NCI-H1092 treated with DMSO at 0.1 percent for 48 hours (cell line): ENCODE results near the gene ITCH.
"Not testable (repeated sequence)": the region's sequence is repeated elsewhere in the genome, so short reads cannot be mapped to it uniquely, and the experiment has no call there.

Source experiments
- DNase-seq: peaks from one replicate; lab custom pipeline; 2025; lab: John Stamatoyannopoulos, UW

Gene ITCH

DNA sequence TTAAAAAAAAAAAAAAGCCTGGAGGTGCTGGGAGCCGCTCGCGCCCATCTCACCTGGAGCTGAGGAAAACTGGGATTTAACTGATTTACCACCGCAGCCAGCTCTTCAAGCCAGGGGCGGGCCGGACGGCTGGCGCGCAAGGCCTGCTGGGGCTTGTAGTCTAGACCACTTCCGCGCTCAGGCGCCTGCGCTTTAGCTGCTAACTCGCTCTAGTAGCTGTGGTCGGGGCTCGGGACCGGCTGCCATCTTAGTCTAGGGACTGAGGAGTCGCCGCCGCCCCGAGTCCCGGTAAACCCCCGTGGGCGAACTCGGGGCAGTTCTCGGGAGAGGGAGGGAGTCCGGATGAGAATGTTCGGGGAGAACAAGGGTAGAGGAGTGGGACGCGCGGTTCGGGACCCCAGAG is at the start of gene ITCH:
Gene ITCH, plus strand, starts transcription at position 212 of the 403 bp plus-strand sequence. CDS start 30,539 bp downstream, outside the sequence.
- peak; percentile 91 for DNase-seq

DNA sequence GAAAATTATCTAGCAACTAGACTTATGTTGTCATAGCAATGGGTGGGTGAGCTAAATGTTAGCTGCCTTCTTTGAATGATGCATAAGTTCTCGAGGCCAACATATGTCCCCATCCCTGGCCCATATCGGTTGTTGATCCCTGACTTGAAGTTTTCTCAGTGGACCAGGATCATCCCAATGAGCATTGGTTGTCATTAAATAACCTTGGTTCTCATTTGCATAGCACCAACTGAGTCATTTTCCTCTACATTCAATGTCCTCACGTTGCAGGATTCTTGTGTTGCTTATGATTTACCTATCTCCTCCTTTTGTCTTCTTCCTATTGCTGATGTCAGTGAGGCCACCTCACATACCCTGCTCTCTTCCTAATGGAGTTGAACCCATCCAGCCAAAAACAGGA is 47.8 kb upstream of the ITCH start:
- no peak for DNase-seq

DNA sequence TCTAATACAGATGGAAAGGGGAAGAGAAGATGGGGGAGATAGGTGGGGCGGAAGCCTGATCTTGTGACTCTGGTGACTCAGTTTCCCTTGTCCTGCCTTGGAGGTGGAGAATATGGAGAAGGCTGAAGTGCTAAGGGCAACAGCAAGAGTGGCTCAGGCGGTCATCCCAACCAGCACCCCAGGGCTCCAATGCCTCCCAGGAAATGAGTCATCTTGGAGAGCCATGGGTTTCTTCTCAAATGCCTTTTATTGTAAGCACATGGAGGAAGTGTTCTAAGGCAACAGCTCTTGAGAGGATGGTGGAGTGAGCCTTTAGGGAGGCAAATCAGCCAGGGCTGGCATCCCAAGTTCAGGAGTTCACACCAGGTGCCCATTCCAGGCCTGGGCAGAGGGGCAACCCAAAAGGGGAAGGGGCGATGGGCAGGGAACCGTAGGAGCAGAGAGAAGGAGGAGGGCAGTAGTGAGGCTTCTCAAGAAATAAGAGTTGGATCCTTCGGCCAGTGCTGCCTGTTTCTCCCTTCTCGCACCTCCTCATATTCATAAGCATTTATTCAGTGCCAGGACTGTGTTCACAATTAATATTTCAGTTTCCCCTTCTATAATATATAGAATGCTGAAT is 46.8 kb upstream of the ITCH start:
- DNase-seq = no peak

DNA sequence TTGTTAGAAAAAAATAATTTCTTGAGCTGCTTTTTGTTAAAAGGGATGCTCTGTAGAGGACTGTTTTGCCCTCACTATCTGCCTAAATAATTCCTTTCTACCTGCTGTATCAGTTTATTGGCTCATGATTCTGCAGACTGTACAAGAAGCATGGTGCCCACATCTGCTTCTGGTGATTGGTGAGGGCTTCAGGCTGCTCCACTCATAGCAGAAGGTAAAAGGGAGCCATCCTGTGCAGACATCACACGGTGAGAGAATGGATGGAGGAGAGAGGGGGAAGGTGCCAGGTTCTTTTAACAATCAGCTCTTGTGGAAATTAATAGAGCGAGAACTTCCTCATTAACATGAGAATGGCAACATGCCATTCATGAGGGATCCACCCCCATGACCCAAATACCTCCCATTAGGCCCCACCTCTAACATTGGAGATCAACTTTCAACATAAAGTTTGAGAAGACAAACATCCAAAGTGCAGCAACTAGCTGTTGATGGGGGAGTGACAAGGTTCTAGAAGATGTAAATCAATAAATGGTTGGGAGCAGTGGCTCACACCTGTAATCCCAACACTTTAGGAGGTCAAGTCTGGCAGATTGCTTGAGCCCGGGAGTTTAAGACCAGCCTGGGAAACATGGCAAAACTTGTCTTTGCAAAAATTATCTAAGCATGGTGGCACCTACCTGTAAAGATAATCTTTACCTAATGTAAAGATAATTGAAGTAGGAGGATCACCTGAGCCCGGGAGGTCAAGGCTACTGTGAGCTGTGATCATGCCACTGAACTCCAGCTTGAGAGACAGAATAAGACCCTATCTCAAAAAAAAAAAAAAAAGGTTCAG is 44.2 kb upstream of the ITCH start:
- no peak for DNase-seq

DNA sequence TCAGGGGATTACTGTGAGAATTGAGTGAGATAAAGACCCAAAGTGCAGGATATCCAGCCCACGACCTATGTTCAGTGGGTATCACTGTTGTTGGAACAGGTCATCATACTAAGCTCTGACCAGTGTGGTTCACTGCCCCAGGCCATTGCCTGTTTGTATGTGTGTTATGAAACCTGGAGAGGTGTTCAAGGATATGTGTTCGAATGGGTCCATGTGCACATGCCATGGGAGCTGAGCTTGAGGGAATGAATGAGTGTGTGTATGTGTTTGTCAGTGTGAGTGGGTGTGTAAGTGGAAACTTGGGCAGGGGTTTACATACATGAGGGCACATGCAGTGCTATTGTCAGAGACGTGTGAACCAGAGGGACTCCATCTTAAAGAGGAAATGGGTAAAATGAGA is 42.2 kb upstream of the ITCH start:
- DNase-seq = no peak

DNA sequence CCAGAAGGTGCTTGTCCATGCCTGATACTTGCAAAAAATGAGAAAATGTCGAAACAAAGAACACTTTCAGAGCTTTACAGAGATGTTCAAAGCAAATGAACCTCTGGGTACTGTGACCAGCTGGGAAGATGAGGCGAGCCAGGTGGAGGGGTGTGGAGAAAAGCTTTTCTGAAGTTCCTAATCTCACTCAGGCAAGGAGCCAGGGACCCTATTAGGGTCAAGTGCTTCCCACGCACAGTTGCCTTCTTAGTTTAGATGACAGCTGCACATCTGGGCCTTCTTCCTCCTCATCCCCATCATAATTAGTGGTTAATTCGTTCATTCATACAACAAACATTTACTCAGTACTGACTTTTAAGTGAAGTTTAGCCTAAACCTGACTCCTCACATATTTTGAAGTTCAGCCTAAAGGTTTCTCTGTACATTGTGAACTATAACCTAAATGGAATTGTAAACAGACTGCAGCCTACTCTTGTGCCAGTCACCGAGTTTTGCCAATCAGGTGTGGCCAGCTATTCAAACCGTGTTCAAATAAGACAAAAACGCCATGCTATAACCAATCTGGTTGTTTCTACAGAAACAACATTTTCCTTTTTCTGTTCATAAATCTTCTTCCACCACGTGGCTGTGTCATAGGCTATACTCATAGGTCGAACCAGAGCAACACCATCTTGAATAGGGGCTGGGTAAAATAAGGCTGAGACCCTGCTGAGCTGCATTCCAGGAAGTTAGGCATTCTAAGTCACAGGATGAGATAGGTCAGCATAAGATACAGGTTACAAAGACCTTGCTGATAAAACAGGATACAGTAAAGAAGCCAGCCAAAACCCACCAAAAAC is 40.6 kb upstream of the ITCH start:
- peak; percentile 57 for DNase-seq

DNA sequence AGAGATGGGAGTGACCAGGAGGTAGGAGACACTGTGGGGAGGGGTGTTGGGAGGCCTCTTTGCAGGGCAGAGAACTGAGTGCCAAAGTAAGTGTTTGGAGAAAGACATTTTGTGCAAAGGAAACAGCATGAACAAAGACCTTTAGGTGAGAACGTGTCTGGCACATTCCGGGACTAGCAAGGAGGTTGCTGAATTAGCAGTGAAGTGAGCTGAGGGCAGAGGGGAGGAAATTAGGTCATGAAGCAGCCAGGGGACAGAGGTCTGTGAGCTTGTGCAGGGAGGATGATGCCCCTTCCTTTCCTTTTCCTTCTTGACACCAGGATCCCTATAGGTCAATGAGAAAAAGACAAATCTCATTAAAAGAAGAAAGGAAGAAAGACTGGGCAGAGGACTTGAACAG is 38.5 kb upstream of the ITCH start:
- DNase-seq = no peak

DNA sequence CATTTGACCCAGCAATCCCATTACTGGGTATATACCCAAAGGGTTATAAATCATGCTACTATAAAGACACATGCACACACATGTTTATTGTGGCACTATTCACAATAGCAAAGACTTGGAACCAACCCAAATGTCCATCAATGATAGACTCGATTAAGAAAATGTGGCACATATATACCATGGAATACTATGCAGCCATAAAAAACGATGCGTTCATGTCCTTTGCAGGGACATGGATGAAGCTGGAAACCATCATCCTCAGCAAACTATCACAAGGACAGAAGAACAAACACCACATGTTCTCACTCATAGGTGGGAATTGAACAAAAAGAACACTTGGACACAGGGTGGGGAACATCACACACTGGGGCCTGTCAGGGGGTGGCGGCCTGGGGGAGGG is 34.9 kb upstream of the ITCH start:
- DNase-seq = not testable (repeated sequence)

DNA sequence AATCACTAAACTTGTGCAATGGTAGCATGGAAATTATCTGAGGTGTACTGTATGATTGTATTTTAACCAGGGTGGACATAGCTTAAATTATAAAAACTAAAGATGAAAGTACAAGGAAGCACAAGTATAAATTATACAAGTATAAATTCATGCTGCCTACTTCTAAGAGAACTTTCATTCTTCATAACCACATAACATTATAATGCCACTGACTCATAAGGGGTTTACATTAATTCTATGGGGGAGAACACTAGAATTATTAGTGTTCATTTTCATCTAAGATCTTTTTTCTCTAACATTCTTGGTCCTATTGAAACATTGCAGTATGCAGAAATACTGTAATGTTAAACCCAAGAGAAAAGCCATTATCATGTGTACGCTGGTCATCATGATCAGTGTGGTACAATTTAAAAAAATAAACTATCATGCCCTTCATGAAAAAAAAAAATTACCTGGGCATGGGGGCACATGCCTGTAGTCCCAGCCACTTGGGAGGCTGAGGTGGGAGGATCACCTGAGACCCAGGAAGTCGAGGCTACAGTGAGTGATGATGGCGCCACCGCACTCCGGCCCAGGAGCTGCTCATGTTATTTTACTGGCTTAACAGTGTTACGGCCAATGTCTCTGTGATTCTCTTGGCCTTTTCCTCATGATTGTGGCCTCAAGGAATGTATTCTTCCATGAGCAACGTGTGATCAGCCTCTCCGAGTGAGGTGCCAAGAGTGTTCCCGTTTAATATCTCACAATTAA is 34.0 kb upstream of the ITCH start:
- no peak for DNase-seq

DNA sequence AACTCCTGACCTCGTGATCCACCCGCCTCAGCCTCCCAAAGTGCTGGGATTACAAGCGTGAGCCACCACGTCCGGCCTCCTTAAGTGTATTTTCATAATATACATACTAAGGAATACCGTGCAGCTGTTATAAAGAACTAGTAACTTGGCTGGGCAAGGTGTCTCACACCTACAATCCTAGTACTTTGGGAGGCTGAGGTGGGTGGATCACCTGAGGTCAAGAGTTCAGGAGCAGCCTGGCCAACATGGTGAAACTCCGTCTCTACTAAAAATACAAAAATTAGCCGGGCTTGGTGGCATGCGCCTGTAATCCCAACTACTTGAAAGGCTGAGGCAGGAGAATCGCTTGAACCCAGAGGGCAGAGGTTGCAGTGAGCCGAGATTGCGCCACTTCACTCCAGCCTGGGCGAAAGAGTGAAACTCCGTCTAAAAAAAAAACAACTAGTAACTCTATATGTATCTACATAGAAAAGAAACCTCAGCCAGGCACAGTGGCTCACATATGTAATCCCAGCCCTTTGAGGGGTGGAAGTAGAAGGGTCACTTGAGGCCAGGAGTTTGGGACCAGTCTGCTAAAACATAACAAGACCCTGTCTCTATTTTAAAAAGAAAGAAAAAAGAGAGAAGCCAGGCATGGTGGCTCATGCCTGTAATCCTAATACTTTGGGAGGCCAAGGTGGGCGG is 32.1 kb upstream of the ITCH start:
- not testable (repeated sequence) for DNase-seq

DNA sequence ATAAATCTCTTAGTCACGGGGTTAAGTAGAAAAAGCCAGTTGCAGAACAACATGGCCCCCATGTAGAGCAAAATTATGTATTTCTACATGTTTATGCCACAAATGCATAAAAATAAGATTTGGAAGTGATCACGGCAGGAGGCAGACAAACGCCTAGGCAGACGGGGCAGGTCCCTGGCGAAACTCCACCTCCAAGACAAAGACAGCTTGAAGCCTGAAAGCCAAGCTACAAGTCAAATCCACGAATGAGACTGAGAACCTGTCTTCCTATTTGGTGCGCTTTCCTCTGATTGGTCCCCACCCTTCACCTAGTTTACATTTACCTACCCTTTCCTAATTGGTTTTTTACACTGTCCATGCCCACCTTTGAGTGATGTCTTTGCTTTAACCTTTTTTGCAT is 31.2 kb upstream of the ITCH start:
- no peak for DNase-seq

DNA sequence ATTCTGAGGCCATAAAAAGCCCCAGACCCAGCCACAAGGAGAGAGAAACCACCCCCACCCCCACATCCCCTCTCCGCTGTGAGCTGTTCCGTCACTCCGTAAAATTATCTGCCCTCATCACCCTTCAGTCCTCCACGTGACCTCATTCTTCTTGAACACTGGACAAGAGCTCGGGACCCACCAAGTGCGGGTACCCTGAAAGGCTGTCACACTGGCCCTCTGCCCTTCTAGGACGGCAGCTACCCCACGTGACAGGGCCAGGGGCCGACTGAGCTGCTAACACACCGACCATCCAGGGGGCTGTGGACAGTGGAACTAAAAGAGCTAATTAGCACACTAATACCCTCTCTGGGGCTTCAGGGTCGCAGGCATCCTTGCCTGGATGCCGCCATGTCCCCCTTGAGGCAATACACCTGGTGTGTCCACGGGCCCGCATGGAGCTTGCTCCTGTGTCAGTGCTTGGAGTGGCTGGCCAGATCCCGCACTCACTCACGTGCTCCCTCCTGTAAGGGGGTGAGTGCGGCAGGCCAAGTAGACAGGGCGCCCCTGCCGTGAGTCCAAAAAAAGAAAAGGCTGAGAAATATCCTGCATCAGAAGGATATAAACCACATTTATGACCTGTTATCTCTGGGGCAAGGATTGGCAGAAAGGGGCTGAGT is 30.7 kb upstream of the ITCH start:
- no peak for DNase-seq

DNA sequence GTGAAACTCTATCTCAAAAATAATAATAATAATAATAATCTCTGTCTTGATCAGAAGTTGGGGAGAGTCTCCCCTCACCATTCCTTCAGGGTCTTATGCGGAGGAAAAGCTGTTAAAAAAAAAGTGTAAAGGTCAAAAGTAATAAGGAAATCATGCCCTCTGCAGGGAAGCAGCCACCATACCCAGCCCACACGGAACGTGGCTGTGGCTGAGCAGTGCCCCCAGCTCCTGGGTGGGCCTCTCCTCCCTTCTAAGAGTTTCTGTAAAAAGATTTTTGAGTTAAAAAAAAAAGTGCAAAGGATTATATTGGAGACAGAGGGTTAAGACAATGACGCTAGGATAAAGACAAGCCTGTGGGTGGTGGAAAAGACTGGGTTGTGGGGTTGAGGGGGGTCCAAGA is 29.3 kb upstream of the ITCH start:
- no peak for DNase-seq

DNA sequence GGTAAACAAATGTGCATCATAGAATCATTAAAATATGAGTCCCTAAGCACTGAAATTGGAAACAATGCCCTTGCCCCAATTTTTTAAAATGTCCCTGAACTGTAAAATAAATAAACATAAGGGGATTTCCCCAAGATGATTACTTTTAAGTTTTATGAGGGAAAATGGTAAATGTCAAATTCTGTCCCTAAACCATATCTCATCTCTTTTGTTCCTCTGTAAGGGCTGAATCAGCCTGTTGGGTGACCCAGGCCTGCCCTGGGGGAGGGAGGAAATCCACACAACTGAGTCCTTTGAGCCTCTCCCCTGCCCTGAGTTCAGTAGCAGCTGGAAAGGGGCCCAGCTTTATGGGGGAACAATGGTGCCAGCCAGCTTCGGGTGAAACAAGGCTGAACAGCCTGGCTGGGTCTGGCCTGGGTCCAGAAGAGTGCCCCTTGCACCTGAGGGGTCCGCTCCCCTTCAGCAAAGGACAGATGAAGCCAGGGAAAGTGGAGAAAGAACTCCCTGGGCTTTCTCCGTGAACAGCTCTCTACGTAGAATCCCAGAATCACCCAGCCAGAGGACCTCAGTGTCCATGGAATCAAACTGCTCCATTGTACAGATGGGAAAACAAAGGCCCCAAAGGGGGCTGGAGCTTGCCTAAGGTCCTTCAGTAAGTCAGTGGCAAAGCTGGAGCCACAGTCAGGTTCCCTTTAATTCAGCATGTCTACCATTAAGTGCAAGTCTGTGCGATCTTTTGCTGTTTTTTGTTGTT is 28.2 kb upstream of the ITCH start:
- DNase-seq = no peak

DNA sequence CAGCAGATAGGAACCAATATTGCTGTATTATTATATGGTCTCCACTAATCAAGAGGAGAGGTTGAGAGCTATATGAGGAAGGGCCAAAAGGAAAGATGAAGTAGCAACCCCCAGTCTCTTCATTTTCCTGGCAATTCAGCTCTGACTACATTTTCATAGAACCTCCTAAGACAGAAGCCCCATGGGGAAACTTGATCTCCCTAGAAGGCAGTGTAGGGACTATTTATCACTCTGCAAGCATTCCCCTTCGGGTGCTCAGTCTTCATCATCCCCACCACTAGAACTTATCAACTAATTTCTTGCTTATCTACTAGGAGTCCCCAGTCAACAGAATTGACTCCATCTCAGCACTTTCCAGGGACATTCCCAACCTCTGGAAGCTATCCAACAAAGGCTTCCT is 25.5 kb upstream of the ITCH start:
- no peak for DNase-seq

DNA sequence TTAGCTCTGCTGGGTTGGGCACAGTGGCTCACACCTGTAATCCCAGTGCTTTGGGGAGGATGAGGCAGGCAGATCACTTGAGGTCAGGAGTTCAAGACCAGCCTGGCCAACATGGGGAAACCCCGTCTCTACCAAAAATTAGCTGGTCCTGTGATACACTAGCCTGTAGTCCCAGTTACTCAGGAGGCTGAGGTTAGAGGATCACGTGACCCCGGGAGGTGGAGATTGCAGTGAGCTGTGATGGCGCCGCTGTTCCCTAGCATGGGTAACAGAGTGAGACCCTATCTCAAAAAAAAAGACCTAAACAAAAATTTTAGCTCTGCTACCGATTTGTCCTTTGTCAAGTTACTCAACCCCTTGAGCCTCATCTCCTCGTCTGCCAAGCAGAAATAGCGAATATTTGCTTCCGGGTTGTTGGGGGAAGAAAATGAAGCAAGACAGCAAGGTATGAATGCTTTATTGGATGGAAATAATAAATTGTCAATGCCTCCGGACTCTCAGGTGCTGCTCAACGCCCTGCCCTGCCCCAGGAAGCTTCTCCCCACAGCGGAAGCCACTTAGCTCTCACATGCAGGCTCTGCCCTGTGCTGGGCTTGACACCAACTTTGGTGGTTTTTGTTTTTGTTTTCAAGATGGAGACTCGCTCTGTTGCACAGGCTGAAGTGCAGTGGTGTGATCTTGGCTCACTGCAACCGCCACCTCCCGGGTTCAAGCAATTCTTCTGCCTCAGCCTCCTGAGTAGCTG is 24.9 kb upstream of the ITCH start:
- no peak for DNase-seq

DNA sequence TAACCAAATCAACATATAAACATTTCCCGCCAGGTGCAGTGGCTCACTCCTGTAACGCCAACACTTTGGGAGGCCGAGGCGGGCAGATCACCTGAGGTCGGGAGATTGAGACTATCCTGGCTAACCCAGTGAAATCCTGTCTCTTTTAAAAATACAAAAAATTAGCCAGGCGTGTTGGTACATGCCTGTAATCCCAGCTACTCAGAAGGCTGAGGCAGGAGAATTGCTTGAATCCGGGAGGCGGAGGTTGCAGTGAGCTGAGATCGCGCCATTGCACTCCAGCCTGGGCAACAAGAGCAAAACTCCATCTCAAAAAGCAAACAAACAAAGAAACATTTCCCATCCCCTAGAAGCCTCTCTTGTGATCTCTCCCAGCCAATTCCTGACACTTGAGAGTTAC is 22.3 kb upstream of the ITCH start:
- not testable (repeated sequence) for DNase-seq

DNA sequence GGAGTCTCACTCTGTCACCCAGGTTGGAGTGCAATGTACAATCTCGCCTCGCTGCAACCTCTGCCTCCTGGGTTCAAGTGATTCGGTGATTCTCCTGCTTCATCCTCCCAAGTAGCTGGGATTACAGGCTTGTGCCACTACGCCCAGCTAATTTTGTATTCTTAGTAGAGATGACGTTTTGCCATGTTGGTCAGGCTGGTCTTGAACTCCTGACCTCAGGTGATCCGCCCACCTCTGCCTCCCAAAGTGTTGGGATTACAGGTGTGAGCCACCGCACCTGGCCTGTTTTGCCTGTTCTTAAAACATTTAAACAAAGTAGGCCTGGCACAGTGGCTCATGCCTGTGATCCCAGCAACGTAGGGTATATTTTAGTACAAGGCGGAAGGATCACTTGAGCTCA is 21.9 kb upstream of the ITCH start:
- DNase-seq = not testable (repeated sequence)

DNA sequence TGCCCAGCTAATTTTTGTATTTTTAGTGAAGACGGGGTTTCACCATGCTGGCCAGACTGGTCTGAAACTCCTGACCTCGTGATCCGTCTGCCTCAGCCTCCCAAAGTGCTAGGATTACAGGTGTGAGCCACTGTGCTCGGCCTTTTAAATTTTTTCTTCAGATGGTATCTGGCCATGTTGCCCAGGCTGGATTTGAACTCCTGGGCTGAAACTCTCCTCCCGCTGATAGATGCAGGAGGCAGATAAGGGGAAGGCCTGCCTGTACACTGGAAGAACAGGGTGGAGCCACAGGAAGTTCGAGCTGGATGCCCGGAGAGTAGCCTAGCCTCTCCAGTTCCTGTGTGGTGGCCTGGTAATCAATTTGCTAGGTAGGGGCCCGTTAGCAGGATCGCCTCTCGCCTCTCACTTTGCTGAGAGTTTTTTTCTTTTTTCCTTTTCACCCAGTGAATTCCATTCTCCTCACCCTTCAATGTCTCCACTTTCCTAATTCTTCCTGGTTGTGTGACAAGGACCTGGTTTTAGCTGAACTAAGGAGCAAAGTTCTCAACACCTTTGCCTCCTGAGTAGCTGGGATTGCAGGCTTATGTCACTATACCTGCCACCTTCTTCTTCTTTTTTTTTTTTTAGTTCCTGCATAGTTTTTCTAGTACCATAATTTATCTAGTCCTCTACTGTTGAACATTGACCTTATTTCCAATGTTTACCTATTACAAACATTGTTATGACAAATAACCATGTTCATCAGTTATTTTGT is 19.4 kb upstream of the ITCH start:
- DNase-seq = no peak
